K562 (cell line): ENCODE data around the gene HOXC5. TPM values are rescaled to one million over a fixed set of nuclear protein-coding genes. Genes with fewer than 3 reads are reported as not detected.

Experiments
- ATAC-seq: fragments of 200-7000 bp; cut with Tn5 transposase; 3 replicates; pipeline ENCODE4 v1.9.1; 2020; ENCODE audit warnings: moderate library complexity
- Bru-seq: library from RNA; stranded (reverse); fragments of 400-500 nt; gene quantifications from one replicate; lab custom pipeline; 2021; lab: Mats Ljungman, UMichigan
- BruChase-seq, 2 experiments: library from RNA; stranded (reverse); fragments of 400-500 nt; gene quantifications; one replicate each; lab custom pipeline; 2021; lab: Mats Ljungman, UMichigan
- BruUV-seq: library from RNA; stranded (reverse); fragments of 400-500 nt; replicated peaks from 2 replicates; lab custom pipeline; 2021; lab: Mats Ljungman, UMichigan
- CTCF ChIA-PET: fragments of 300-600 bp; formaldehyde crosslinking; extraction: SDS; loops from one replicate; lab custom pipeline; 2021; ENCODE audit warnings: low intra/inter-chr PET ratio; lab: Yijun Ruan, JAX
- POLR2A ChIA-PET: fragments of 300-600, 350-650 bp; sonication (Branson Sonifier 250); formaldehyde crosslinking; extraction: SDS; loops from one replicate; lab custom pipeline; 2021; ENCODE audit warnings: antibody characterized with exemption, inconsistent platforms; lab: Yijun Ruan, JAX
- DNase-seq, 4 experiments: peaks; one replicate each; pipeline versions ENCODE4 v3.0.0 to v3.0.0-alpha.2; 2011 to 2018; ENCODE audit warnings: low spot score in 3 of 4, mixed read lengths in 3 of 4; ENCODE audit errors: extremely low read depth in 1 of 4
- FAIRE-seq: peaks from 2 replicates; lab custom pipeline; 2011; peaks lifted over from hg19 to GRCh38; lab: Jason Lieb, UNC
- H2AFZ ChIP-seq: 2 replicates; pipeline ENCODE4 v1.6.0; 2011; ENCODE audit warnings: low read depth, low read length, control low read depth, inconsistent platforms
- H3K27ac ChIP-seq: fragments of 200-600 bp; 3 replicates; pipeline ENCODE4 v1.8.0; 2011; ENCODE audit warnings: low read depth, mild to moderate bottlenecking, control low read depth, inconsistent platforms, low read length, moderate library complexity, mixed read lengths; ENCODE audit errors: extremely low read depth
- H3K27me3 ChIP-seq, 2 experiments: fragments of 300-600 bp in 1 of 2; 2 replicates in 1 of 2; 3 replicates in 1 of 2; pipeline versions ENCODE4 v1.6.0 to v1.8.0; 2011; ENCODE audit warnings: inconsistent platforms in 2 of 2, low read length in 2 of 2, mild to moderate bottlenecking in 1 of 2, mixed read lengths in 1 of 2, moderate library complexity in 1 of 2; ENCODE audit not compliant: control insufficient read depth in 2 of 2, insufficient read depth in 2 of 2
- H3K36me3 ChIP-seq: fragments of 300-600 bp; 3 replicates; pipeline ENCODE4 v1.8.0; 2011; ENCODE audit warnings: mild to moderate bottlenecking, low read length, inconsistent platforms; ENCODE audit not compliant: control insufficient read depth, insufficient read depth
- H3K4me1 ChIP-seq, 2 experiments: fragments of 200-600 bp in 1 of 2; replicated peaks in 1 of 2; 2 replicates in 1 of 2; 3 replicates in 1 of 2; pipeline versions ENCODE4 v1.5.1 to v1.8.0; 2011; ENCODE audit warnings: inconsistent platforms in 2 of 2, low read length in 2 of 2, mild to moderate bottlenecking in 1 of 2, mixed read lengths in 1 of 2, moderate library complexity in 1 of 2; ENCODE audit not compliant: control insufficient read depth in 2 of 2, insufficient read depth in 2 of 2
- H3K4me2 ChIP-seq: 2 replicates; pipeline ENCODE4 v1.6.1; 2011; ENCODE audit warnings: low read length, control low read depth, inconsistent platforms, mixed read lengths; ENCODE audit not compliant: insufficient read depth
- H3K4me3 ChIP-seq: fragments of 200-600 bp; sonication (generic), shearing (Covaris generic); 2 replicates; pipeline ENCODE4 v1.5.1; 2016; ENCODE audit warnings: control low read depth, inconsistent platforms
- H3K79me2 ChIP-seq: fragments of 200-600 bp; 3 replicates; pipeline ENCODE4 v1.8.0; 2011; ENCODE audit warnings: low read length, inconsistent platforms; ENCODE audit not compliant: control insufficient read depth, insufficient read depth
- H3K9ac ChIP-seq, 2 experiments: 2 replicates each; pipeline versions ENCODE4 v1.6.0 to v1.6.1; 2011; ENCODE audit warnings: low read depth in 2 of 2, low read length in 2 of 2, control low read depth in 1 of 2, inconsistent platforms in 1 of 2, mild to moderate bottlenecking in 1 of 2, mixed read lengths in 1 of 2; ENCODE audit not compliant: insufficient read depth in 1 of 2
- H3K9me1 ChIP-seq: one replicate; pipeline ENCODE4 v1.6.0; 2011; ENCODE audit warnings: inconsistent platforms, mild to moderate bottlenecking, low read length, moderate library complexity; ENCODE audit not compliant: control insufficient read depth, insufficient read depth
- H3K9me3 ChIP-seq: replicated peaks from 2 replicates; pipeline ENCODE4 v1.5.1; 2011; ENCODE audit warnings: low read depth, low read length, inconsistent platforms; ENCODE audit not compliant: control insufficient read depth, insufficient read depth
- H4K20me1 ChIP-seq: replicated peaks from 2 replicates; pipeline ENCODE4 v1.6.1; 2011; ENCODE audit warnings: low read length, inconsistent platforms, mixed read lengths; ENCODE audit not compliant: control insufficient read depth, insufficient read depth
- BCL6 ChIP-seq: fragments of 250-450 bp; sonication (Bioruptor Pico); IDR thresholded peaks from 2 replicates; pipeline ENCODE4 v1.4.0; 2020
- CBFA2T3 ChIP-seq: fragments of 450-650 bp; IDR thresholded peaks from 2 replicates; pipeline ENCODE4 v1.6.1; 2017
- CEBPG ChIP-seq, 3 experiments: fragments of 200-800 bp in 1 of 3; sonication (Bioruptor generic) in 1 of 3; sonication (generic) in 1 of 3; formaldehyde crosslinking in 1 of 3; IDR thresholded peaks in 2 of 3; conservative IDR thresholded peaks in 1 of 3; 2 replicates each; pipeline versions ENCODE4 v1.6.1 to v1.8.0; 2016 to 2022; ENCODE audit warnings: missing compliant biosample characterization in 2 of 3, missing genetic modification characterization in 2 of 3, mild to moderate bottlenecking in 1 of 3, missing genetic modification reagents in 1 of 3
- FUS ChIP-seq: fragments of 200-400 bp; formaldehyde crosslinking; optimal IDR thresholded peaks from 2 replicates; pipeline ENCODE3; 2017; ENCODE audit warnings: low read depth, low read length
- GATA2 ChIP-seq: sonication (generic); formaldehyde crosslinking; IDR thresholded peaks from 2 replicates; pipeline ENCODE4 v1.4.0; 2020; ENCODE audit warnings: mild to moderate bottlenecking, missing genetic modification reagents
- HNRNPL ChIP-seq: fragments of 200-400 bp; formaldehyde crosslinking; IDR thresholded peaks from 2 replicates; pipeline ENCODE4 v1.6.1; 2017; ENCODE audit warnings: low read depth, mild to moderate bottlenecking, low read length
- KHSRP ChIP-seq: fragments of 450-650 bp; IDR thresholded peaks from 2 replicates; pipeline ENCODE4 v1.6.1; 2017
- MAZ ChIP-seq, 2 experiments: fragments of 450-650 bp in 1 of 2; sonication (generic) in 1 of 2; formaldehyde crosslinking; IDR thresholded peaks in 1 of 2; conservative IDR thresholded peaks in 1 of 2; 2 replicates each; pipeline versions ENCODE4 v1.4.0 to v1.5.0; 2020; ENCODE audit warnings: mild to moderate bottlenecking in 1 of 2, missing genetic modification reagents in 1 of 2
- MBD2 ChIP-seq: sonication (generic); IDR thresholded peaks from 2 replicates; pipeline ENCODE4 v1.6.1; 2016; ENCODE audit warnings: low read depth, borderline replicate concordance
- NBN ChIP-seq: fragments of 450-650 bp; IDR thresholded peaks from 2 replicates; pipeline ENCODE4 v1.6.1; 2016; ENCODE audit warnings: low read depth, mild to moderate bottlenecking
- PHB2 ChIP-seq: fragments of 450-650 bp; IDR thresholded peaks from 2 replicates; pipeline ENCODE4 v1.6.1; 2017; ENCODE audit warnings: low read depth
- SNIP1 ChIP-seq: fragments of 450-650 bp; IDR thresholded peaks from 2 replicates; pipeline ENCODE4 v1.7.1; 2017; ENCODE audit warnings: low read depth, mild to moderate bottlenecking
- SP1 ChIP-seq: sonication (generic); formaldehyde crosslinking; IDR thresholded peaks from 2 replicates; pipeline ENCODE4 v1.8.1; 2022; ENCODE audit warnings: mild to moderate bottlenecking, missing genetic modification reagents
- WGBS: fragments of 100-300 bp; shearing (Covaris generic); methylation state at CpG from one replicate; pipeline ENCODE4 v1.1.6; 2016; ENCODE audit warnings: low coverage, mixed read lengths; ENCODE audit not compliant: insufficient coverage; ENCODE audit errors: missing lambda C conversion rate; 5-methylcytosine and 5-hydroxymethylcytosine counted together
- in situ Hi-C: fragments of 300-500 bp; cut with MboI; formaldehyde crosslinking; loops from 4 replicates; pipeline ENCODE4 v1.15.0; 2018; ENCODE audit warnings: inconsistent platforms, mixed read lengths
- intact Hi-C: fragments of 100-400 bp; cut with micrococcal nuclease; formaldehyde crosslinking; loops from 2 replicates; pipeline ENCODE4 v1.14.2; 2022
- long read RNA-seq, 3 experiments: library from polyadenylated mRNA in 2 of 3; library from RNA in 1 of 3; unstranded in 2 of 3; stranded (forward) in 1 of 3; transcript quantifications; one replicate each; pipeline ENCODE4 v2.0.0, GENCODE V29; 2019 to 2022
- polyA minus RNA-seq, 3 experiments: library from RNA; depleted of rRNA, polyadenylated mRNA; stranded (reverse); fragments of >200 nt; gene quantifications; 2 replicates each; pipeline ENCODE4 v1.2.3, GENCODE V29; 2011
- polyA plus RNA-seq, 8 experiments: library from polyadenylated mRNA; depleted of rRNA in 4 of 8; stranded (reverse) in 5 of 8; unstranded in 3 of 8; fragments of >200 nt; fragmentation: Nextera tagmentation in 2 of 8; fragmentation: Illumina TruSeq in 1 of 8; extraction: Ambion mirVana in 2 of 8; extraction: Trizol in 1 of 8; gene quantifications; 2 replicates each; pipeline versions ENCODE4 v1.2.1 to v1.2.3, GENCODE V29; 2011 to 2014; ENCODE audit warnings: inconsistent platforms in 1 of 8, missing spikeins in 1 of 8
- total RNA-seq, 7 experiments: library from RNA; depleted of rRNA in 6 of 7; stranded (reverse); fragments of >200 nt in 6 of 7; fragmentation: Illumina TruSeq in 2 of 7; extraction: Trizol in 2 of 7; gene quantifications; 2 replicates each; pipeline versions ENCODE4 v1.2.1 to v1.2.3, GENCODE V29; 2011 to 2021; ENCODE audit warnings: low replicate concordance in 1 of 7
- TF ChIP-seq, protein P1 (sequence below): IDR thresholded peaks from 3 replicates; pipeline ENCODE4 v1.6.1; 2011; ENCODE audit warnings: borderline replicate concordance, mild to moderate bottlenecking, moderate library complexity; ENCODE audit not compliant: insufficient read length; ENCODE audit errors: extremely low read depth
- TF ChIP-seq, protein P2 (sequence below): fragments of 450-650 bp; formaldehyde crosslinking; IDR thresholded peaks from 2 replicates; pipeline ENCODE4 v1.4.0; 2022; ENCODE audit warnings: mild to moderate bottlenecking, moderate library complexity

Gene HOXC5
- total RNA-seq (2011; cell fraction: chromatin; rRNA removed; ENCODE audit: low replicate concordance), result 1.7 and 1.9 TPM in 2 replicates
- total RNA-seq (2011; cell fraction: nucleolus; rRNA removed), result 0.83 and 0.92 TPM in 2 replicates
- total RNA-seq (2011; cell fraction: nucleoplasm; rRNA removed), result 0.44 and 1.3 TPM in 2 replicates
- total RNA-seq (2014; rRNA removed), result 0.18 and 0.53 TPM in 2 replicates
- not detected in 2 replicates for total RNA-seq (2014; rRNA removed; fragmentation: Illumina TruSeq; extraction: Trizol)
- 0.14 TPM in 1 of 2 replicates, not detected in the other for total RNA-seq (2015; rRNA removed; fragmentation: Illumina TruSeq; extraction: Trizol)
- 0.31 and 0.40 TPM in 2 replicates for total RNA-seq (2021)
- not detected in 2 replicates for polyA plus RNA-seq (2011; rRNA removed)
- not detected in 2 replicates for polyA plus RNA-seq (2011; cell fraction: cytosol; rRNA removed)
- 0.07 and 0.46 TPM in 2 replicates for polyA plus RNA-seq (2011; cell fraction: nucleus; rRNA removed)
- polyA plus RNA-seq (2012), result 0.11 TPM in 1 of 2 replicates, not detected in the other
- 0.10 TPM in 1 of 2 replicates, not detected in the other for polyA plus RNA-seq (2014; fragmentation: Illumina TruSeq; extraction: Trizol)
- not detected for polyA plus RNA-seq (2014; fragmentation: Nextera tagmentation; extraction: Ambion mirVana)
- 0.44 TPM in 1 of 2 replicates, not detected in the other for polyA plus RNA-seq (2014; rRNA removed)
- polyA minus RNA-seq (2011; rRNA and poly(A)+ RNA removed), result not detected in 2 replicates
- polyA minus RNA-seq (2011; cell fraction: cytosol; rRNA and poly(A)+ RNA removed), result not detected in 2 replicates
- polyA minus RNA-seq (2011; cell fraction: nucleus; rRNA and poly(A)+ RNA removed), result 0.22 and 0.40 TPM in 2 replicates
- Bru-seq, nascent RNA, result percentile 55 among the genes with signal in this experiment
- BruChase-seq, experiment 1, labeled RNA remaining after a 2-hour chase, result percentile 21 among the genes with signal in this experiment
- not detected for BruChase-seq, experiment 2, labeled RNA remaining after a 6-hour chase
- long read RNA-seq, experiment 1, result 0 reads
- long read RNA-seq, experiment 2, result 0 reads
- long read RNA-seq, experiment 3, result 0 reads

DNA sequence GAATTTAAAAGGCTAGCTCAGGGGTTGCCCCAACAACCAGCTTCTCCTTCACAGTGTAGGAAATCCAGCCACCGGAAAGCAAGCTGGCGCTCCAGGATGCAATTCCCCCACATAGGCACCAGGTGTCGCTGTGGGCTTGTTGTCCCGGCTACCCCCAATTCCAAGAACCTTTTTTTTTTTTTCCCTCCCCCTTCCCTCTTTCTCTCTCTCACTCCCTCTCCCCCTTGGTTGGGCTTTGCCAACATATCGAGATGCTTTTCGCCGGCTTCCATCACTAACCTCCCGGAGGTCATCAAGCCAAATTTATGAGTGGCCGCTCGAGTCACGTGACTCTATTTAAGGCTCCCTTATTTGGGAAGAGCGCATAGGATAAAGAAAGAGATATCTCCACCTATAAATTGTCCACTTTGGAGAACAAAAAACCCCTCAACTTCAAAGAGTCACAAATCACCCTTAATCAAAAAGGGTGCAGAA, at the start of gene HOXC5:
Gene HOXC5 (plus strand): TSS at position 424 of the 474 bp plus-strand sequence. CDS start 73 bp downstream, outside the sequence.
- DNase-seq (peak; percentile 82 to 86 (median 84)), ATAC-seq (peak; percentile 70), FAIRE-seq (peak; percentile 97)
- H3K4me1 ChIP-seq, result peaks cover 0 to 28% of the 10 kb centered on the region in 2 experiments; a peak in 2 of 5 replicates
- intact Hi-C loops, result loop anchor here (1.0 to 2.0 kb wide), 3 partner anchors 26 to 159 kb away; no protein-coding TSS in a partner anchor
- no peaks in the 10 kb centered on the region for H3K79me2 ChIP-seq
- CTCF ChIA-PET, result interaction anchor here (0.5 to 2.6 kb wide), 14 partner anchors 27 to 477 kb away, joined by 3 to 36 read pairs (median 5); no protein-coding TSS in a partner anchor
- no peak within 1 kb of the TSS for H3K4me3 ChIP-seq
- no TSS peak for BruUV-seq
- POLR2A ChIA-PET, result interaction anchor here (0.7 to 0.8 kb wide), 2 partner anchors 15 to 132 kb away, joined by 4 to 6 read pairs; no protein-coding TSS in a partner anchor
- no peak within 1 kb of the TSS for H3K4me2 ChIP-seq
- no peaks in the 10 kb centered on the region for H3K27me3 ChIP-seq
- no peak within 1 kb of the TSS for H3K27ac ChIP-seq
- H3K9me3 ChIP-seq, result no peaks in the 10 kb centered on the region
- in situ Hi-C loops, result no loop called here
- no peaks in the 10 kb centered on the region for H4K20me1 ChIP-seq
- 25% methylated on average over 12 of the region's 12 CpGs for WGBS
- H2AFZ ChIP-seq, result no peak within 1 kb of the TSS
- H3K9ac ChIP-seq, result no peak within 1 kb of the TSS
- H3K9me1 ChIP-seq, result no peaks in the 10 kb centered on the region
- peaks cover 2% of the 10 kb centered on the region; the same call in 1 of the 3 replicates for H3K36me3 ChIP-seq
- TF ChIP-seq SP1 (CRISPR knock-in tag) (no peak), FUS (no peak), SNIP1 (no peak), BCL6 (no peak), GATA2 (CRISPR knock-in tag) (no peak), KHSRP (no peak), MAZ (CRISPR knock-in tag; conservative IDR thresholded peaks at IDR 0.05 in 1 of 2, IDR thresholded peaks at IDR 0.05 in 1 of 2) (peak in 1 of 2 experiments; percentile 53; a peak in 1 of 4 replicates), MBD2 (no peak), CBFA2T3 (no peak), CEBPG (CRISPR knock-in tag; IDR thresholded peaks at IDR 0.05) (no peak), CEBPG (tag; conservative IDR thresholded peaks at IDR 0.05 in 1 of 2, IDR thresholded peaks at IDR 0.05 in 1 of 2) (no peak), PHB2 (no peak), HNRNPL (no peak), NBN (peak; percentile 84)
- TF ChIP-seq, protein P1, sequence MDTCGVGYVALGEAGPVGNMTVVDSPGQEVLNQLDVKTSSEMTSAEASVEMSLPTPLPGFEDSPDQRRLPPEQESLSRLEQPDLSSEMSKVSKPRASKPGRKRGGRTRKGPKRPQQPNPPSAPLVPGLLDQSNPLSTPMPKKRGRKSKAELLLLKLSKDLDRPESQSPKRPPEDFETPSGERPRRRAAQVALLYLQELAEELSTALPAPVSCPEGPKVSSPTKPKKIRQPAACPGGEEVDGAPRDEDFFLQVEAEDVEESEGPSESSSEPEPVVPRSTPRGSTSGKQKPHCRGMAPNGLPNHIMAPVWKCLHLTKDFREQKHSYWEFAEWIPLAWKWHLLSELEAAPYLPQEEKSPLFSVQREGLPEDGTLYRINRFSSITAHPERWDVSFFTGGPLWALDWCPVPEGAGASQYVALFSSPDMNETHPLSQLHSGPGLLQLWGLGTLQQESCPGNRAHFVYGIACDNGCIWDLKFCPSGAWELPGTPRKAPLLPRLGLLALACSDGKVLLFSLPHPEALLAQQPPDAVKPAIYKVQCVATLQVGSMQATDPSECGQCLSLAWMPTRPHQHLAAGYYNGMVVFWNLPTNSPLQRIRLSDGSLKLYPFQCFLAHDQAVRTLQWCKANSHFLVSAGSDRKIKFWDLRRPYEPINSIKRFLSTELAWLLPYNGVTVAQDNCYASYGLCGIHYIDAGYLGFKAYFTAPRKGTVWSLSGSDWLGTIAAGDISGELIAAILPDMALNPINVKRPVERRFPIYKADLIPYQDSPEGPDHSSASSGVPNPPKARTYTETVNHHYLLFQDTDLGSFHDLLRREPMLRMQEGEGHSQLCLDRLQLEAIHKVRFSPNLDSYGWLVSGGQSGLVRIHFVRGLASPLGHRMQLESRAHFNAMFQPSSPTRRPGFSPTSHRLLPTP, result no peak
- TF ChIP-seq, protein P2, sequence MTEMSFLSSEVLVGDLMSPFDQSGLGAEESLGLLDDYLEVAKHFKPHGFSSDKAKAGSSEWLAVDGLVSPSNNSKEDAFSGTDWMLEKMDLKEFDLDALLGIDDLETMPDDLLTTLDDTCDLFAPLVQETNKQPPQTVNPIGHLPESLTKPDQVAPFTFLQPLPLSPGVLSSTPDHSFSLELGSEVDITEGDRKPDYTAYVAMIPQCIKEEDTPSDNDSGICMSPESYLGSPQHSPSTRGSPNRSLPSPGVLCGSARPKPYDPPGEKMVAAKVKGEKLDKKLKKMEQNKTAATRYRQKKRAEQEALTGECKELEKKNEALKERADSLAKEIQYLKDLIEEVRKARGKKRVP, result no peak
